GM12878 (cell line): ENCODE results near the gene MRNIP. TPM values are rescaled to one million over a fixed set of nuclear protein-coding genes. Genes with fewer than 3 reads are reported as not detected.
A peak's percentile ranks its signal among the peaks of the same experiment; 100 is the strongest.

Experiments used
- ATAC-seq: fragments of 200-7000 bp; cut with Tn5 transposase; 3 replicates; pipeline ENCODE4 v1.9.1; 2020; ENCODE audit warnings: mild to moderate bottlenecking, moderate library complexity
- BruUV-seq: library from RNA; stranded (reverse); fragments of 400-500 nt; replicated peaks from 2 replicates; lab custom pipeline; 2021; lab: Mats Ljungman, UMichigan
- CTCF ChIA-PET: fragments of 300-600 bp; sonication (Branson Sonifier 250); formaldehyde crosslinking; extraction: SDS; loops from one replicate; lab custom pipeline; 2021; ENCODE audit warnings: inconsistent platforms; lab: Yijun Ruan, JAX
- POLR2A ChIA-PET: fragments of 350-600 bp; formaldehyde crosslinking; extraction: SDS; loops from one replicate; lab custom pipeline; 2021; ENCODE audit warnings: inconsistent platforms; lab: Charles Lee
- RAD21 ChIA-PET: fragments of 300-600 bp; sonication (Branson Sonifier 250); formaldehyde crosslinking; loops from one replicate; lab custom pipeline; 2023; ENCODE audit warnings: antibody characterized with exemption; ENCODE audit not compliant: unreplicated experiment; lab: Charles Lee
- SMC1A ChIA-PET: fragments of 300-600 bp; sonication (Branson Sonifier 250); formaldehyde crosslinking; loops from one replicate; lab custom pipeline; 2023; ENCODE audit not compliant: unreplicated experiment, uncharacterized antibody; lab: Charles Lee
- DNase-seq: peaks from one replicate; pipeline ENCODE4 v3.0.0-alpha.2; 2011; ENCODE audit warnings: low read depth, low spot score
- FAIRE-seq: peaks from 3 replicates; lab custom pipeline; 2011; peaks lifted over from hg19 to GRCh38; lab: Jason Lieb, UNC
- H2AFZ ChIP-seq: 2 replicates; pipeline ENCODE4 v1.6.0; 2011; ENCODE audit warnings: low read depth, low read length, control low read depth; ENCODE audit not compliant: control insufficient read depth
- H3K27ac ChIP-seq: 2 replicates; pipeline ENCODE4 v1.5.1; 2011; ENCODE audit warnings: control low read depth; ENCODE audit not compliant: control insufficient read depth, insufficient read depth
- H3K27me3 ChIP-seq, 2 experiments: replicated peaks in 1 of 2; 2 replicates each; pipeline versions ENCODE4 v1.6.0 to v1.6.1; 2011; ENCODE audit warnings: low read length in 1 of 2; ENCODE audit not compliant: control insufficient read depth in 2 of 2, insufficient read depth in 2 of 2
- H3K36me3 ChIP-seq, 2 experiments: 2 replicates each; pipeline ENCODE4 v1.5.1; 2011; ENCODE audit warnings: low read length in 1 of 2; ENCODE audit not compliant: control insufficient read depth in 2 of 2, insufficient read depth in 2 of 2
- H3K4me1 ChIP-seq: 2 replicates; pipeline ENCODE4 v1.6.1; 2011; ENCODE audit warnings: mild to moderate bottlenecking, low read length, moderate library complexity, mixed read lengths; ENCODE audit not compliant: control insufficient read depth, insufficient read depth
- H3K4me2 ChIP-seq: 2 replicates; pipeline ENCODE4 v1.6.0; 2011; ENCODE audit warnings: control low read depth; ENCODE audit not compliant: control insufficient read depth, insufficient read depth
- H3K4me3 ChIP-seq: fragments of 200-600 bp; sonication (generic); 2 replicates; pipeline ENCODE4 v1.5.1; 2016
- H3K79me2 ChIP-seq: 2 replicates; pipeline ENCODE4 v1.6.0; 2011; ENCODE audit warnings: low read length; ENCODE audit not compliant: control insufficient read depth, insufficient read depth
- H3K9ac ChIP-seq: 2 replicates; pipeline ENCODE4 v1.8.0; 2011; ENCODE audit warnings: low read length, control low read depth, mixed read lengths; ENCODE audit not compliant: control insufficient read depth, insufficient read depth
- H3K9me3 ChIP-seq: replicated peaks from 3 replicates; pipeline ENCODE4 v1.5.1; 2011; ENCODE audit warnings: mild to moderate bottlenecking, low read length; ENCODE audit not compliant: control insufficient read depth, insufficient read depth
- H4K20me1 ChIP-seq: 2 replicates; pipeline ENCODE4 v1.6.0; 2011; ENCODE audit not compliant: control insufficient read depth, insufficient read depth
- DPF2 ChIP-seq: fragments of 450-650 bp; IDR thresholded peaks from 2 replicates; pipeline ENCODE4 v1.6.1; 2017; ENCODE audit warnings: mild to moderate bottlenecking
- EZH2 ChIP-seq: IDR thresholded peaks from 2 replicates; pipeline ENCODE4 v1.6.1; 2012; ENCODE audit warnings: low read depth, mild to moderate bottlenecking, control low read depth, inconsistent platforms, low read length, borderline replicate concordance; ENCODE audit not compliant: control insufficient read depth
- LARP7 ChIP-seq: fragments of 450-650 bp; IDR thresholded peaks from 2 replicates; pipeline ENCODE4 v1.6.1; 2017; ENCODE audit warnings: mild to moderate bottlenecking
- MEF2B ChIP-seq: fragments of 450-650 bp; IDR thresholded peaks from 2 replicates; pipeline ENCODE4 v1.6.1; 2018; ENCODE audit warnings: mild to moderate bottlenecking, moderate library complexity; ENCODE audit not compliant: partially characterized antibody, poor library complexity, severe bottlenecking
- MLLT1 ChIP-seq: fragments of 450-650 bp; IDR thresholded peaks from 2 replicates; pipeline ENCODE4 v1.6.1; 2016; ENCODE audit warnings: mild to moderate bottlenecking
- NKRF ChIP-seq: fragments of 450-650 bp; conservative IDR thresholded peaks from 2 replicates; pipeline ENCODE4 v1.6.1; 2017; ENCODE audit warnings: mild to moderate bottlenecking, moderate library complexity
- SMAD1 ChIP-seq: fragments of 450-650 bp; IDR thresholded peaks from 2 replicates; pipeline ENCODE4 v1.6.1; 2018; ENCODE audit warnings: mild to moderate bottlenecking, low read depth; ENCODE audit not compliant: partially characterized antibody
- SP1 ChIP-seq: IDR thresholded peaks from one replicate; pipeline ENCODE4 v1.6.1; 2011; ENCODE audit warnings: low read depth, low read length
- TCF7 ChIP-seq: IDR thresholded peaks from 2 replicates; pipeline ENCODE4 v1.6.1; 2014; ENCODE audit warnings: antibody characterized with exemption, borderline replicate concordance
- ZNF622 ChIP-seq: fragments of 450-650 bp; IDR thresholded peaks from 2 replicates; pipeline ENCODE4 v1.6.1; 2017; ENCODE audit warnings: mild to moderate bottlenecking, inconsistent platforms
- ZSCAN29 ChIP-seq: fragments of 450-650 bp; IDR thresholded peaks from 2 replicates; pipeline ENCODE4 v1.6.1; 2017; ENCODE audit warnings: mild to moderate bottlenecking, moderate library complexity
- WGBS: methylation state at CpG from one replicate; pipeline ENCODE4 v1.1.6; 2016; ENCODE audit warnings: low lambda C conversion rate; ENCODE audit not compliant: insufficient replicate concordance, insufficient coverage; ENCODE audit errors: missing lambda C conversion rate; 5-methylcytosine and 5-hydroxymethylcytosine counted together
- in situ Hi-C: fragments of 300-500 bp; cut with MboI; formaldehyde crosslinking; loops from 9 replicates; pipeline ENCODE4 v1.14.3; 2018; ENCODE audit warnings: mixed read lengths
- intact Hi-C: fragments of 100-400 bp; cut with micrococcal nuclease; formaldehyde crosslinking; loops from one replicate; pipeline ENCODE4 v1.14.2; 2022; ENCODE audit not compliant: unreplicated experiment
- polyA plus RNA-seq, 11 experiments: library from polyadenylated mRNA; depleted of rRNA in 4 of 11; unstranded in 6 of 11; stranded (reverse) in 5 of 11; fragments of >200 nt; fragmentation: Nextera tagmentation in 4 of 11; fragmentation: Illumina TruSeq in 1 of 11; extraction: Ambion mirVana in 4 of 11; extraction: Trizol in 1 of 11; gene quantifications; 1 replicate in 1 of 11; 2 replicates in 10 of 11; pipeline versions ENCODE4 v1.2.1 to v1.2.3, GENCODE V29; 2011 to 2016; ENCODE audit warnings: inconsistent platforms in 2 of 11, missing spikeins in 2 of 11, low read depth in 1 of 11
- total RNA-seq, 4 experiments: library from RNA; depleted of rRNA in 3 of 4; stranded (reverse); fragments of >200 nt in 3 of 4; fragmentation: Illumina TruSeq in 1 of 4; extraction: Trizol in 1 of 4; gene quantifications; 2 replicates each; pipeline versions ENCODE4 v1.2.1 to v1.2.3, GENCODE V29; 2013 to 2021

MRNIP gene
- total and polyA plus RNA-seq, 10 of the 15 experiments (the other 5 are each of a cell fraction or from before 2014, with no cell fraction given): 2.4 to 30.4 (median 13.1) TPM

GRCh38 chr5:179817890-179818745 is 40.5 kb downstream of the MRNIP start:
- Histone ChIP-seq H3K4me1 (peaks cover 38% of the 10 kb centered on the region), H3K36me3 (no peaks in the 10 kb centered on the region; a peak in 1 of 4 replicates), H3K9ac (peak overlapping the region; percentile 63), H4K20me1 (peaks cover 11% of the 10 kb centered on the region), H2AFZ (no peak overlapping the region; the same call in 1 of the 2 replicates), H3K27me3 (no peaks in the 10 kb centered on the region), H3K4me2 (peak overlapping the region; percentile 99), H3K79me2 (peaks cover 27% of the 10 kb centered on the region)
- TSS peak; percentile 90 for BruUV-seq
- SMC1A ChIA-PET: no interaction called here
- RAD21 ChIA-PET: interaction anchor here (1.1 to 1.7 kb wide), 2 partner anchors 14 to 16 kb away, joined by 3 to 4 read pairs; no protein-coding TSS in a partner anchor
- intact Hi-C loops (no loop called here), in situ Hi-C loops (loop anchor here (10.0 to 25.0 kb wide), 2 partner anchors 994 to 1693 kb away; partner anchors contain the start of gene MGAT1)
- WGBS: 60% methylated on average over 14 of the region's 14 CpGs
- no peak for DNase-seq
- TF ChIP-seq ZSCAN29 (no peak), MLLT1 (peak; percentile 82), MEF2B (peak; percentile 48), SP1 (no peak), ZNF622 (no peak), TCF7 (no peak), NKRF (no peak), LARP7 (no peak), EZH2 (no peak), SMAD1 (no peak), DPF2 (0 out of 2 replicates have a peak, but pooled peaks have one; percentile 22)
- TF ChIP-seq, all 136 proteins: peak for 3
- ATAC-seq (no peak), FAIRE-seq (no peak)
- ChIA-PET POLR2A (interaction anchor here (0.6 to 1.3 kb wide), 4 partner anchors 9 to 83 kb away, joined by 3 to 5 read pairs (median 3); no protein-coding TSS in a partner anchor), CTCF (interaction anchor here (0.6 to 0.9 kb wide), 2 partner anchors 33 to 102 kb away, joined by 3 read pairs; no protein-coding TSS in a partner anchor)
- Histone ChIP-seq H3K27ac (peak overlapping the region; percentile 96), H3K9me3 (no peaks in the 10 kb centered on the region), H3K4me3 (peak overlapping the region; percentile 65)
